ENCODE measurements around the gene BGN.

DNA sequence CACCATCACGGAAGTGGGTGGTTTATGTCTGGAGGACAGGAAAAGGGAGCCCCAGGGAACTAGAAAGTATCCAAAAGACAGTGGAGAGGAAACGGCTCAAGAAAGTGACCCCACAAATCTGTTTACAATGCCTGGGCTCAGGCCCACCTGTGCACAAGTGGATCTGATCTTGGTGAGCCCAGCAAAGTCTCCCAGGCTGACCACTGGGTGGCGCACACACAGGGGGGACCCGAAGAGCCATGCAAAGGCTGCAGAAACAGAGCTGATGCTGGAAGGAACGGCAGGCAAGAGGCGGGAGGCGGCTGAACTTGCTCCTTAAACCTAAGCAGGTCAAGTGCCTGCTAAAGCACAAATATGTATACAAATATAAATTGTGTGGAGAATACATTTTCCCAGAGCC lies 34.0 kb upstream of the BGN start:
- TF ChIP-seq, protein P1, sequence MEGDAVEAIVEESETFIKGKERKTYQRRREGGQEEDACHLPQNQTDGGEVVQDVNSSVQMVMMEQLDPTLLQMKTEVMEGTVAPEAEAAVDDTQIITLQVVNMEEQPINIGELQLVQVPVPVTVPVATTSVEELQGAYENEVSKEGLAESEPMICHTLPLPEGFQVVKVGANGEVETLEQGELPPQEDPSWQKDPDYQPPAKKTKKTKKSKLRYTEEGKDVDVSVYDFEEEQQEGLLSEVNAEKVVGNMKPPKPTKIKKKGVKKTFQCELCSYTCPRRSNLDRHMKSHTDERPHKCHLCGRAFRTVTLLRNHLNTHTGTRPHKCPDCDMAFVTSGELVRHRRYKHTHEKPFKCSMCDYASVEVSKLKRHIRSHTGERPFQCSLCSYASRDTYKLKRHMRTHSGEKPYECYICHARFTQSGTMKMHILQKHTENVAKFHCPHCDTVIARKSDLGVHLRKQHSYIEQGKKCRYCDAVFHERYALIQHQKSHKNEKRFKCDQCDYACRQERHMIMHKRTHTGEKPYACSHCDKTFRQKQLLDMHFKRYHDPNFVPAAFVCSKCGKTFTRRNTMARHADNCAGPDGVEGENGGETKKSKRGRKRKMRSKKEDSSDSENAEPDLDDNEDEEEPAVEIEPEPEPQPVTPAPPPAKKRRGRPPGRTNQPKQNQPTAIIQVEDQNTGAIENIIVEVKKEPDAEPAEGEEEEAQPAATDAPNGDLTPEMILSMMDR (IDR thresholded peaks at IDR 0.05; ENCODE audit: insufficient read depth, low read length, poor library complexity, severe bottlenecking) = peak; percentile 81
- no peak for TF ChIP-seq EZH2phosphoT487 (conservative IDR thresholded peaks at IDR 0.05; ENCODE audit: low read length)

All from SU-DHL-6 (cell line).